Endothelial cell (in vitro differentiated cells): ENCODE measurements around the gene MED13L. TPM values are rescaled to one million over a fixed set of nuclear protein-coding genes. Genes with fewer than 3 reads are reported as not detected.

Source experiments
- DNase-seq: peaks from one replicate; pipeline ENCODE4 v3.0.0; 2021; ENCODE audit warnings: low spot score
- H3K27ac Mint-ChIP-seq: one replicate; pipeline ENCODE4 v1.8.0; 2021; ENCODE audit warnings: mixed read lengths, inconsistent platforms; ENCODE audit not compliant: unreplicated experiment
- H3K27me3 Mint-ChIP-seq: one replicate; pipeline ENCODE4 v1.8.0; 2021; ENCODE audit warnings: mild to moderate bottlenecking, moderate library complexity, mixed read lengths, inconsistent platforms; ENCODE audit not compliant: unreplicated experiment
- H3K36me3 Mint-ChIP-seq: one replicate; pipeline ENCODE4 v1.8.0; 2021; ENCODE audit warnings: mild to moderate bottlenecking, low read depth, mixed read lengths, inconsistent platforms; ENCODE audit not compliant: unreplicated experiment
- H3K4me1 Mint-ChIP-seq: one replicate; pipeline ENCODE4 v1.8.0; 2021; ENCODE audit warnings: mild to moderate bottlenecking, mixed read lengths, inconsistent platforms; ENCODE audit not compliant: unreplicated experiment
- H3K4me3 Mint-ChIP-seq: one replicate; pipeline ENCODE4 v1.8.0; 2021; ENCODE audit warnings: mild to moderate bottlenecking, mixed read lengths, inconsistent platforms; ENCODE audit not compliant: unreplicated experiment
- H3K9me3 Mint-ChIP-seq: one replicate; pipeline ENCODE4 v1.8.0; 2021; ENCODE audit warnings: mixed read lengths, inconsistent platforms; ENCODE audit not compliant: unreplicated experiment
- CTCF ChIP-seq: fragments of 200-600 bp; sonication (generic); IDR thresholded peaks from one replicate; pipeline ENCODE4 v1.5.0; 2021; ENCODE audit warnings: antibody characterized with exemption; ENCODE audit not compliant: unreplicated experiment
- total RNA-seq: library from RNA; stranded (reverse); fragmentation: NEBNext Ultra II Directional; extraction: Animal tissue kit (Norgen Biotek cat#: 25700); gene quantifications from one replicate; pipeline ENCODE4 v1.2.1, GENCODE V29; 2021; ENCODE audit not compliant: unreplicated experiment

The MED13L gene
- total RNA-seq, 1 donor from 2014 or later: 97.0 TPM

GRCh38 chr12:116140529-116140928 lies 137.0 kb downstream of the MED13L start:
- no peak overlapping the region for H3K27ac Mint-ChIP-seq
- no peak for TF ChIP-seq CTCF
- H3K27me3 Mint-ChIP-seq: no peaks in the 10 kb centered on the region
- H3K4me3 Mint-ChIP-seq: no peak overlapping the region
- H3K36me3 Mint-ChIP-seq: no peaks in the 10 kb centered on the region
- no peak for DNase-seq
- H3K4me1 Mint-ChIP-seq: peaks cover 3% of the 10 kb centered on the region
- no peaks in the 10 kb centered on the region for H3K9me3 Mint-ChIP-seq

- Mint-ChIP-seq H3K36me3 (no peaks in the 10 kb centered on the region), H3K4me1 (peaks cover 2% of the 10 kb centered on the region), H3K27me3 (no peaks in the 10 kb centered on the region), H3K4me3 (no peak overlapping the region), H3K27ac (no peak overlapping the region), H3K9me3 (no peaks in the 10 kb centered on the region)
- DNase-seq: no peak
- TF ChIP-seq CTCF: no peak
Observed at GRCh38 chr12:116138781-116139180, 138.7 kb downstream of the MED13L start.

GRCh38 chr12:116138364-116138763 lies 139.1 kb downstream of the MED13L start:
- Mint-ChIP-seq H3K4me1 (peaks cover 6% of the 10 kb centered on the region), H3K27me3 (peaks cover 3% of the 10 kb centered on the region), H3K36me3 (no peaks in the 10 kb centered on the region), H3K4me3 (no peak overlapping the region), H3K9me3 (no peaks in the 10 kb centered on the region), H3K27ac (no peak overlapping the region)
- no peak for DNase-seq
- no peak for TF ChIP-seq CTCF

GRCh38 chr12:116137318-116137717 lies 140.2 kb downstream of the MED13L start:
- Mint-ChIP-seq H3K27me3 (peaks cover 3% of the 10 kb centered on the region), H3K4me3 (no peak overlapping the region), H3K4me1 (peaks cover 14% of the 10 kb centered on the region), H3K9me3 (no peaks in the 10 kb centered on the region), H3K36me3 (no peaks in the 10 kb centered on the region), H3K27ac (no peak overlapping the region)
- DNase-seq: no peak
- no peak for TF ChIP-seq CTCF

- DNase-seq: no peak
- H3K9me3 Mint-ChIP-seq: no peaks in the 10 kb centered on the region
- no peak for TF ChIP-seq CTCF
- peaks cover 3% of the 10 kb centered on the region for H3K27me3 Mint-ChIP-seq
- no peak overlapping the region for H3K27ac Mint-ChIP-seq
- H3K4me1 Mint-ChIP-seq: peaks cover 16% of the 10 kb centered on the region
- no peaks in the 10 kb centered on the region for H3K36me3 Mint-ChIP-seq
- no peak overlapping the region for H3K4me3 Mint-ChIP-seq
Observed at GRCh38 chr12:116136340-116136739, 141.2 kb downstream of the MED13L start.
